ENCODE data around the gene PIK3C2B.

DNA sequence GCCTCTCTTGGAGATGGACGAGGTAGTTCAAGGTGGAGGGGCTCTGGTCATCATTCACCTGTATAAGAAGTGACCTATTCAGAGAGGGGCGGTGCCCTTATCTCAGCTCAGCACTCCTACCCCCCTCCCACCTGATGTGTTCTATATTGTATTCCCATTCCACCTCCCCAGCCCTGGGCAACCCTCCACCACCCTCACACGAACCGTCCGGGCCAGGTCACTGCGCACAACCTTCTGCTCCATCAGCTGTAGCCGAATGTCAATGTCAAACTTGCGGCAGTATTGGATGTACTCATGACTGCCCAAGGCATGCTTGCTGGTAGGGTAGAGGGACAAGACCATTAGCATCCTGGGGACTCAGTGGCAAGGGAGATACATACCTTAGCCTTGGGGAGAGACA, 34.3 kb downstream of the PIK3C2B start:
- TF ChIP-seq, protein P1, sequence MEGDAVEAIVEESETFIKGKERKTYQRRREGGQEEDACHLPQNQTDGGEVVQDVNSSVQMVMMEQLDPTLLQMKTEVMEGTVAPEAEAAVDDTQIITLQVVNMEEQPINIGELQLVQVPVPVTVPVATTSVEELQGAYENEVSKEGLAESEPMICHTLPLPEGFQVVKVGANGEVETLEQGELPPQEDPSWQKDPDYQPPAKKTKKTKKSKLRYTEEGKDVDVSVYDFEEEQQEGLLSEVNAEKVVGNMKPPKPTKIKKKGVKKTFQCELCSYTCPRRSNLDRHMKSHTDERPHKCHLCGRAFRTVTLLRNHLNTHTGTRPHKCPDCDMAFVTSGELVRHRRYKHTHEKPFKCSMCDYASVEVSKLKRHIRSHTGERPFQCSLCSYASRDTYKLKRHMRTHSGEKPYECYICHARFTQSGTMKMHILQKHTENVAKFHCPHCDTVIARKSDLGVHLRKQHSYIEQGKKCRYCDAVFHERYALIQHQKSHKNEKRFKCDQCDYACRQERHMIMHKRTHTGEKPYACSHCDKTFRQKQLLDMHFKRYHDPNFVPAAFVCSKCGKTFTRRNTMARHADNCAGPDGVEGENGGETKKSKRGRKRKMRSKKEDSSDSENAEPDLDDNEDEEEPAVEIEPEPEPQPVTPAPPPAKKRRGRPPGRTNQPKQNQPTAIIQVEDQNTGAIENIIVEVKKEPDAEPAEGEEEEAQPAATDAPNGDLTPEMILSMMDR (IDR thresholded peaks at IDR 0.05), result no peak
- TF ChIP-seq POLR2A (IDR thresholded peaks at IDR 0.05), result no peak
- TF ChIP-seq EP300 (IDR thresholded peaks at IDR 0.05), result no peak

Data from ovary (tissue), 3 donors.